Trophoblast cell (in vitro differentiated cells and primary cell): ENCODE results near the gene ACTMAP.

ENCODE experiments used
- DNase-seq, 2 donors: peaks; one replicate each; pipeline ENCODE4 v3.0.0-alpha.2; 2016
- H2AFZ ChIP-seq: 2 replicates; pipeline ENCODE4 v1.6.1; 2013; ENCODE audit warnings: low read length, moderate library complexity, mild to moderate bottlenecking; ENCODE audit not compliant: insufficient read depth, poor library complexity
- H2AK5ac ChIP-seq: 2 replicates; pipeline ENCODE4 v1.6.1; 2013; ENCODE audit warnings: mild to moderate bottlenecking, low read length
- H2BK120ac ChIP-seq: 2 replicates; pipeline ENCODE4 v1.6.1; 2013; ENCODE audit warnings: low read length, mild to moderate bottlenecking, moderate library complexity; ENCODE audit not compliant: insufficient read depth, poor library complexity
- H2BK12ac ChIP-seq: 2 replicates; pipeline ENCODE4 v1.6.1; 2013; ENCODE audit warnings: mild to moderate bottlenecking, low read length, moderate library complexity
- H2BK5ac ChIP-seq: 2 replicates; pipeline ENCODE4 v1.6.1; 2013; ENCODE audit warnings: low read length, low read depth, moderate library complexity, mild to moderate bottlenecking; ENCODE audit not compliant: poor library complexity
- H3K14ac ChIP-seq: 2 replicates; pipeline ENCODE4 v1.6.1; 2013; ENCODE audit warnings: mild to moderate bottlenecking, low read length
- H3K18ac ChIP-seq: 2 replicates; pipeline ENCODE4 v1.6.1; 2013; ENCODE audit warnings: mild to moderate bottlenecking, low read length
- H3K23ac ChIP-seq: 2 replicates; pipeline ENCODE4 v1.6.1; 2013; ENCODE audit warnings: low read length
- H3K27ac ChIP-seq: 2 replicates; pipeline ENCODE4 v1.5.1; 2013; ENCODE audit warnings: low read depth, mild to moderate bottlenecking, inconsistent platforms, low read length, moderate library complexity
- H3K27me3 ChIP-seq: 2 replicates; pipeline ENCODE4 v1.6.1; 2013; ENCODE audit warnings: inconsistent platforms, mild to moderate bottlenecking, low read length, moderate library complexity; ENCODE audit not compliant: insufficient read depth
- H3K36me3 ChIP-seq, 2 experiments: 1 replicate in 1 of 2; 2 replicates in 1 of 2; pipeline ENCODE4 v1.6.1; 2013; ENCODE audit warnings: low read length in 2 of 2, mild to moderate bottlenecking in 2 of 2, moderate library complexity in 1 of 2; ENCODE audit not compliant: insufficient read depth in 2 of 2, control insufficient read depth in 1 of 2
- H3K4ac ChIP-seq: 2 replicates; pipeline ENCODE4 v1.6.1; 2013; ENCODE audit warnings: low read depth, mild to moderate bottlenecking, low read length, moderate library complexity
- H3K4me1 ChIP-seq, 2 experiments: 1 replicate in 1 of 2; 2 replicates in 1 of 2; pipeline ENCODE4 v1.6.1; 2013; ENCODE audit warnings: low read length in 2 of 2, mild to moderate bottlenecking in 2 of 2, moderate library complexity in 1 of 2; ENCODE audit not compliant: insufficient read depth in 2 of 2, control insufficient read depth in 1 of 2
- H3K4me2 ChIP-seq: 2 replicates; pipeline ENCODE4 v1.6.1; 2013; ENCODE audit warnings: inconsistent platforms, mild to moderate bottlenecking, low read length, moderate library complexity
- H3K4me3 ChIP-seq: 2 replicates; pipeline ENCODE4 v1.5.1; 2013; ENCODE audit warnings: mild to moderate bottlenecking, low read depth, low read length, inconsistent platforms
- H3K79me1 ChIP-seq: one replicate; pipeline ENCODE4 v1.6.1; 2013; ENCODE audit warnings: low read length
- H3K79me2 ChIP-seq: 2 replicates; pipeline ENCODE4 v1.6.1; 2013; ENCODE audit warnings: low read length, mild to moderate bottlenecking; ENCODE audit not compliant: control insufficient read depth, insufficient read depth, poor library complexity
- H3K9ac ChIP-seq: 2 replicates; pipeline ENCODE4 v1.6.1; 2013; ENCODE audit warnings: mild to moderate bottlenecking, low read length
- H3K9me3 ChIP-seq: 2 replicates; pipeline ENCODE4 v1.6.1; 2013; ENCODE audit warnings: low read depth, mild to moderate bottlenecking, control low read depth, inconsistent platforms, low read length; ENCODE audit not compliant: insufficient read depth
- H4K12ac ChIP-seq: 2 replicates; pipeline ENCODE4 v1.6.1; 2013; ENCODE audit warnings: low read depth, mild to moderate bottlenecking, low read length, moderate library complexity
- H4K8ac ChIP-seq: 2 replicates; pipeline ENCODE4 v1.6.1; 2013; ENCODE audit warnings: low read depth, mild to moderate bottlenecking, low read length, moderate library complexity
- H4K91ac ChIP-seq: one replicate; pipeline ENCODE4 v1.6.1; 2013; ENCODE audit warnings: low read depth, mild to moderate bottlenecking, low read length, moderate library complexity
- WGBS: extraction: QIAGEN DNeasy Blood & Tissue Kit; methylation state at CpG from one replicate; pipeline ENCODE4 v1.1.7; 2013; ENCODE audit warnings: missing lambda C conversion rate; ENCODE audit not compliant: insufficient read length, insufficient coverage; ENCODE audit errors: extremely low coverage; 5-methylcytosine and 5-hydroxymethylcytosine counted together

ACTMAP gene

GRCh38 chr19:40742477-40742876 lies 7.8 kb downstream of the ACTMAP start:
- Histone ChIP-seq H2AK5ac (no peak overlapping the region), H4K12ac (no peak overlapping the region), H2AFZ (no peak overlapping the region), H3K9ac (no peak overlapping the region), H4K91ac (no peak overlapping the region), H3K4me2 (no peak overlapping the region), H3K4me3 (no peak overlapping the region), H3K23ac (no peak overlapping the region), H3K27me3 (no peaks in the 10 kb centered on the region), H3K79me2 (no peaks in the 10 kb centered on the region), H3K79me1 (peaks cover 4% of the 10 kb centered on the region), H3K4ac (no peak overlapping the region), H3K27ac (no peak overlapping the region), H3K9me3 (no peaks in the 10 kb centered on the region), H3K18ac (no peak overlapping the region), H4K8ac (no peak overlapping the region), H3K36me3 (peaks cover 23 to 28% of the 10 kb centered on the region in 2 experiments), H3K4me1 (peaks cover 12 to 17% of the 10 kb centered on the region in 2 experiments), H2BK12ac (no peak overlapping the region), H2BK5ac (no peak overlapping the region), H3K14ac (no peak overlapping the region), H2BK120ac (no peak overlapping the region)
- DNase-seq, result no peak
- no CpG with 5 or more reads among the region's 17 CpGs for WGBS

DNA sequence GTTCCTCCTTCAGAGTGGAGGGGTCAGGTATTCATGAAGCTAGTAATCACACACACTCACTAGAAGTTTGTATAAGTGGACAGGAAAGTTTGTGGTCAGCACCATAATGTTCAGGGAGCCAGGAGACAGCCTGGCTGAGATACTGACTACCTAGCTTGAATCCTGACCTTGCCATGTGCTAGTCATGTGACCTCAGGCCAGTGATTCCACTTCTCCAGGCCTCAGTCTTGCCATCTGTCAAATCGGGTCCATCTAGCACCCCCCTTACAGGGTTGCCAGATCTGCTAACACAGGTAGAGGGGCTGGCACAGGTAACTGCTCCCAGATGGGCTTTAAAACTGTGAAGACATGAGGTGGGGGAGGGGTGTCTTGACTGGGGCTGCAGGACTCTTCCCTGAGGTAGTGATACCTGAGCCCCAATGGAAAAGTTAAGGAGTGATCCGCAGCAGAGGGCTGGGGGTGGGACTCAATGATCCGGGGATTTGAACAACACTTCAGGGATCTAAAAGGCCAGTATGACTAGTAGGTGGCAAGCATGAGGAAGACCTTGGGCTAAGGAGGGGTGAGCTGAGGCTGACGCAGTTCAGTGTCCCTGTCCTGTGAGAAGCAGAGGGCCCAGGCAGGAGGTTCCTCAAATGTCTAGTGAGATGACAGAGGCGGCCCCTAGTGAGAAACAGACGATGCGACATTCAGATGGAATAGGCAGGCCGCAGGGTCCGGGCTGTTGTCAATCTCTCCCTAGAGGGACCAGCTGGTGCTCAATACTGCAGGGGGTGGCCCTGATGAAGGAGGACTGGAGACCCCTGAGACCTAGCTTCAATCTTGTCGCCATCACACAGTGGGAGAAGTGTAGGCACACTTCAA lies 8.5 kb downstream of the ACTMAP start:
- Histone ChIP-seq H3K9me3 (no peaks in the 10 kb centered on the region), H3K4me1 (peaks cover 12 to 17% of the 10 kb centered on the region in 2 experiments), H2AFZ (no peak overlapping the region), H3K4me2 (no peak overlapping the region), H3K27ac (no peak overlapping the region), H2BK12ac (no peak overlapping the region), H3K27me3 (no peaks in the 10 kb centered on the region), H4K8ac (no peak overlapping the region), H3K4me3 (no peak overlapping the region), H4K91ac (no peak overlapping the region), H4K12ac (no peak overlapping the region), H3K14ac (no peak overlapping the region), H2BK5ac (no peak overlapping the region), H3K79me2 (no peaks in the 10 kb centered on the region), H2AK5ac (no peak overlapping the region), H3K79me1 (peaks cover 4% of the 10 kb centered on the region), H3K36me3 (peaks cover 30 to 35% of the 10 kb centered on the region in 2 experiments), H3K4ac (no peak overlapping the region), H3K23ac (no peak overlapping the region), H2BK120ac (no peak overlapping the region), H3K18ac (no peak overlapping the region), H3K9ac (no peak overlapping the region)
- no CpG with 5 or more reads among the region's 10 CpGs for WGBS
- DNase-seq, result no peak

DNA sequence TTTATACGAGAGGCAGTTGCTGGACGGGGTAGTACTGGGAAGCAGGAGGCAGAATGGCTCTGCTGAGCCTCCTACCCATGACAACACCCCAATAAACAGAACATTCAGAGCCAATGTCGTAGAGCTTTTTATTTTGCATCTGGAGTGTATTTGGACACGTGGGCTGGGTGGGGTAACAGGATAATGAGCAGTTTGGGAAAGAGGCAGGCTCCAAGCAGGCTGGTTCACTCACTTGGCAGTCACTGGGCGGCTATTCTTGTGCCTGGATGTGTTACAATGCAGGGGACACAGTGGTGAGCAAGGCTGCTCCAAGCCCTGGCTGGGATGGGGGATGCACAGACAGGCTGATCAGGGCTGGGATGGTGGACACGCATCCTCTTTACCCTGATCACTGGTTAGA lies 9.5 kb downstream of the ACTMAP start:
- peaks cover 37 to 42% of the 10 kb centered on the region in 2 experiments for H3K36me3 ChIP-seq
- H2BK120ac ChIP-seq, result no peak overlapping the region
- H3K9me3 ChIP-seq, result no peaks in the 10 kb centered on the region
- H3K9ac ChIP-seq, result no peak overlapping the region
- peaks cover 12 to 17% of the 10 kb centered on the region in 2 experiments for H3K4me1 ChIP-seq
- H2AFZ ChIP-seq, result no peak overlapping the region
- H3K14ac ChIP-seq, result no peak overlapping the region
- no peak overlapping the region for H4K91ac ChIP-seq
- no peaks in the 10 kb centered on the region for H3K79me2 ChIP-seq
- no peak overlapping the region for H3K4me2 ChIP-seq
- H3K79me1 ChIP-seq, result peaks cover 4% of the 10 kb centered on the region
- H3K18ac ChIP-seq, result no peak overlapping the region
- H4K12ac ChIP-seq, result no peak overlapping the region
- no peak for DNase-seq
- no peak overlapping the region for H3K27ac ChIP-seq
- no peak overlapping the region for H2AK5ac ChIP-seq
- WGBS, result no CpG with 5 or more reads among the region's 6 CpGs
- no peak overlapping the region for H3K4me3 ChIP-seq
- H3K23ac ChIP-seq, result no peak overlapping the region
- H4K8ac ChIP-seq, result no peak overlapping the region
- no peak overlapping the region for H2BK5ac ChIP-seq
- H3K4ac ChIP-seq, result no peak overlapping the region
- no peaks in the 10 kb centered on the region for H3K27me3 ChIP-seq
- H2BK12ac ChIP-seq, result no peak overlapping the region

GRCh38 chr19:40739871-40740703 lies 10.2 kb downstream of the ACTMAP start:
- Histone ChIP-seq H3K23ac (no peak overlapping the region), H3K4me3 (no peak overlapping the region), H4K12ac (no peak overlapping the region), H3K27me3 (no peaks in the 10 kb centered on the region), H3K9me3 (no peaks in the 10 kb centered on the region), H3K18ac (no peak overlapping the region), H2BK120ac (no peak overlapping the region), H3K79me2 (no peaks in the 10 kb centered on the region), H2BK12ac (no peak overlapping the region), H3K36me3 (peaks cover 43 to 49% of the 10 kb centered on the region in 2 experiments), H3K79me1 (peaks cover 2% of the 10 kb centered on the region), H2BK5ac (no peak overlapping the region), H3K4ac (no peak overlapping the region), H2AFZ (no peak overlapping the region), H2AK5ac (no peak overlapping the region), H3K4me1 (peaks cover 10 to 12% of the 10 kb centered on the region in 2 experiments), H4K91ac (no peak overlapping the region), H3K9ac (no peak overlapping the region), H3K14ac (no peak overlapping the region), H3K4me2 (no peak overlapping the region), H4K8ac (no peak overlapping the region), H3K27ac (no peak overlapping the region)
- no peak for DNase-seq
- WGBS, result no CpG with 5 or more reads among the region's 16 CpGs
